Upper lobe of left lung (tissue), 6 donors: ENCODE measurements around the gene JSRP1. TPM values are rescaled to one million over a fixed set of nuclear protein-coding genes. Genes with fewer than 3 reads are reported as not detected.

Experiments
- ATAC-seq, 2 donors: fragments of 200-7000 bp; cut with Tn5 transposase; one replicate each; pipeline ENCODE4 v1.9.1; 2022; ENCODE audit warnings: mild to moderate bottlenecking in 2 of 2, moderate library complexity in 2 of 2; ENCODE audit not compliant: low FRiP score in 2 of 2
- DNase-seq, 2 donors: peaks; one replicate each; pipeline ENCODE4 v3.0.0-alpha.2; 2019 to 2020
- H3K27ac ChIP-seq, 4 donors: fragments of 200-600 bp; sonication (generic); one replicate each; pipeline ENCODE4 v1.5.1; 2016 to 2019
- H3K27me3 ChIP-seq, 4 donors: fragments of 200-600 bp; sonication (generic); one replicate each; pipeline ENCODE4 v1.5.1; 2017 to 2019
- H3K36me3 ChIP-seq, 4 donors: fragments of 200-600 bp; sonication (generic); one replicate each; pipeline ENCODE4 v1.5.1; 2016 to 2019
- H3K4me1 ChIP-seq, 4 donors: fragments of 200-600 bp; sonication (generic); one replicate each; pipeline ENCODE4 v1.5.1; 2018 to 2019
- H3K4me3 ChIP-seq, 4 donors: fragments of 200-600 bp; sonication (generic); one replicate each; pipeline ENCODE4 v1.5.1; 2017 to 2019; ENCODE audit warnings: mild to moderate bottlenecking in 2 of 4, moderate library complexity in 1 of 4
- H3K9me3 ChIP-seq, 4 donors: fragments of 200-600 bp; sonication (generic); one replicate each; pipeline ENCODE4 v1.5.1; 2018 to 2019
- EP300 ChIP-seq, 4 donors: sonication (generic); formaldehyde crosslinking; IDR thresholded peaks; one replicate each; pipeline ENCODE4 v1.5.1; 2017; ENCODE audit warnings: antibody characterized with exemption in 4 of 4, control low read depth in 2 of 4
- POLR2A ChIP-seq, 4 donors: fragments of 450-650 bp; IDR thresholded peaks; one replicate each; pipeline ENCODE4 v1.5.1; 2016 to 2017; ENCODE audit warnings: antibody characterized with exemption in 4 of 4, mild to moderate bottlenecking in 2 of 4
- POLR2AphosphoS5 ChIP-seq, 2 donors: sonication (generic); formaldehyde crosslinking; IDR thresholded peaks; one replicate each; pipeline ENCODE4 v1.5.1; 2017; ENCODE audit warnings: antibody characterized with exemption in 2 of 2
- WGBS, 2 donors: methylation state at CpG; one replicate each; pipeline ENCODE4 v1.1.5; 2017 to 2018; 5-methylcytosine and 5-hydroxymethylcytosine counted together
- total RNA-seq, 6 donors: library from RNA; depleted of rRNA in 4 of 6; stranded (reverse); fragments of >200 nt in 4 of 6; gene quantifications; one replicate each; pipeline versions ENCODE4 v1.1.0 to v1.2.1, GENCODE V29; 2016 to 2021
- TF ChIP-seq, protein P1 (sequence below), 6 experiments: fragments of 450-650 bp in 4 of 6; fragments of 200-600 bp in 2 of 6; sonication (generic) in 2 of 6; IDR thresholded peaks; one replicate each; pipeline ENCODE4 v1.5.1; 2016 to 2019; ENCODE audit warnings: antibody characterized with exemption in 6 of 6
- donor health status: DM: no; HTN: no; CAD: no; lungs with moderate emphysema.
- donor health status: DM: no; HTN: yes; CAD: no; lungs with severe emphysema.

JSRP1 gene
- total RNA-seq, 6 donors from 2014 or later = 1.2 to 3.7 (median 1.7) TPM; not detected in 3

GRCh38 chr19:2247433-2248101, 8.7 kb downstream of the JSRP1 start:
- Histone ChIP-seq H3K27ac (peak overlapping the region in 2 of 4 donors; percentile 1 to 27), H3K4me1 (peaks cover 39 to 51% (median 40%) of the 10 kb centered on the region in 4 donors), H3K4me3 (no peak overlapping the region), H3K36me3 (peaks cover 43 to 62% (median 60%) of the 10 kb centered on the region in 4 donors), H3K9me3 (no peaks in the 10 kb centered on the region), H3K27me3 (peaks cover 0 to 29% (median 27%) of the 10 kb centered on the region in 4 donors)
- peak in 1 of 2 donors; percentile 66 for DNase-seq
- no peak for ATAC-seq
- 93 to 98% methylated on average over 20 to 21 of the region's 28 CpGs for WGBS, 2 donors
- no peak for TF ChIP-seq POLR2A (IDR thresholded peaks at IDR 0.05)
- TF ChIP-seq, protein P1, sequence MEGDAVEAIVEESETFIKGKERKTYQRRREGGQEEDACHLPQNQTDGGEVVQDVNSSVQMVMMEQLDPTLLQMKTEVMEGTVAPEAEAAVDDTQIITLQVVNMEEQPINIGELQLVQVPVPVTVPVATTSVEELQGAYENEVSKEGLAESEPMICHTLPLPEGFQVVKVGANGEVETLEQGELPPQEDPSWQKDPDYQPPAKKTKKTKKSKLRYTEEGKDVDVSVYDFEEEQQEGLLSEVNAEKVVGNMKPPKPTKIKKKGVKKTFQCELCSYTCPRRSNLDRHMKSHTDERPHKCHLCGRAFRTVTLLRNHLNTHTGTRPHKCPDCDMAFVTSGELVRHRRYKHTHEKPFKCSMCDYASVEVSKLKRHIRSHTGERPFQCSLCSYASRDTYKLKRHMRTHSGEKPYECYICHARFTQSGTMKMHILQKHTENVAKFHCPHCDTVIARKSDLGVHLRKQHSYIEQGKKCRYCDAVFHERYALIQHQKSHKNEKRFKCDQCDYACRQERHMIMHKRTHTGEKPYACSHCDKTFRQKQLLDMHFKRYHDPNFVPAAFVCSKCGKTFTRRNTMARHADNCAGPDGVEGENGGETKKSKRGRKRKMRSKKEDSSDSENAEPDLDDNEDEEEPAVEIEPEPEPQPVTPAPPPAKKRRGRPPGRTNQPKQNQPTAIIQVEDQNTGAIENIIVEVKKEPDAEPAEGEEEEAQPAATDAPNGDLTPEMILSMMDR (IDR thresholded peaks at IDR 0.05) = no peak
- no peak for TF ChIP-seq EP300 (IDR thresholded peaks at IDR 0.05)
- no peak for TF ChIP-seq POLR2AphosphoS5 (IDR thresholded peaks at IDR 0.05)

DNA sequence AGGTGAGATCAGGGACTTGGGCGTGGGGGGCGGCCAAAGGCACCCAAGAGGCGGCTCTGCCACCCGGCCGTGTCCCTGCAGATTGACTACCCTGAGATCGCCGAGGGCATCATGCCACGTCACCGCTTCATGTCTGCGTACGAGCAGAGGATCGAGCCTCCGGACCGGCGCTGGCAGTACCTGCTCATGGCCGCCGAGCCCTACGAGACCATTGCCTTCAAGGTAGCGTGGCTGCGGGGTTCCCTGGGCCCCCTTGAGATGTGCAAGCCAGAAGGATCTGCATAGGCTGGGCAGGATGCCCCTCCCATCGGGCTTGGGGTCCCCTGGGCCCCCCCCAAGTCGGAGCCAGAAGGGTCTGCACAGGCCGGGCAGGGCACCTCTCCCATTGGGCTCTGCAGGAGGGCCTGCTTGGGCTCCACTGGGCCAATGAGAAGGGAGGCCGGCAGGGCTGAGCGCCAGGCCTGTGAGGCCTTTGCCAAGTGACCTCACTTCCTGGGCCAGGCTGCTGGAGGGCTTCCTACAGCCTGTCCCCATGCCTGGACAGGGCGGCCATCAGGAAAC, 9.3 kb downstream of the JSRP1 start:
- DNase-seq (peak in 1 of 2 donors; percentile 85), ATAC-seq (peak in 1 of 2 donors; percentile 18)
- Histone ChIP-seq H3K27ac (peak overlapping the region in 1 of 4 donors; percentile 27), H3K36me3 (peaks cover 43 to 67% (median 60%) of the 10 kb centered on the region in 4 donors), H3K27me3 (peaks cover 0 to 22% (median 20%) of the 10 kb centered on the region in 4 donors), H3K4me1 (peaks cover 39 to 51% (median 40%) of the 10 kb centered on the region in 4 donors), H3K4me3 (no peak overlapping the region), H3K9me3 (no peaks in the 10 kb centered on the region)
- 88 to 97% methylated on average over 6 to 26 of the region's 26 CpGs for WGBS, 2 donors
- TF ChIP-seq POLR2A (IDR thresholded peaks at IDR 0.05) (no peak), POLR2AphosphoS5 (IDR thresholded peaks at IDR 0.05) (peak in 1 of 2 donors; percentile 6)

DNA sequence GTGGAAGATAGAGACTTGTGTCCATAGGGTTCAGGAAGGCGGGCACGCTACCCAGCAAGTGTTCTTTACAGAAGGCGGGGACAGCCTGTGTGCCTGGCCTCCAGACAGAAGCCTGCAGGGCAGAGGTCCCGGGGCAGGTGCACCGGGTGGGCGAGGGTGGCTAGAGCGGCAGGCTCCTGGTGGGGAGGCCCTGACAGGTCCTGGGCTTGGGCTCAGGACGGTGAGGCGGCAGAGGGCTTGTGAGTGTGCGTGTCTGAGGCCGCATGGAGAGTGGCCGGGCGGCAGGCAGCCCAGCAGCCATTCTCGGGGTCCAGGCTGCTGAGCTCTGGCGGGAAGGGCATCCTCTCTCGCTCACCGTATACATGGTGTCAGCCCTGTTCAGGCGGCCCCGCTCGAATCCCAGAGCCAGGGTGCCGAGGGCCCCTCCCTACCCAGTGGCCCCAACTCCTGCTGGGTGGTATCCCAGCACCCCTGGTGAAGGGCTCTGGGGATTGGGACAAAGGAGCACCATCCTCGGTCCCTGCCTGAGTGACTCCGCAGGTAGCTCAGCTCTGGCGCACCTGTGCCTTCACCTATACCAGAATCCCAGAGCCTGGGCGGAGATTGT, 10.1 kb downstream of the JSRP1 start:
- H3K36me3 ChIP-seq = peaks cover 43 to 67% (median 60%) of the 10 kb centered on the region in 4 donors
- no peak overlapping the region for H3K27ac ChIP-seq
- H3K27me3 ChIP-seq = peaks cover 0 to 14% (median 14%) of the 10 kb centered on the region in 4 donors
- 90 to 97% methylated on average over 18 to 21 of the region's 25 CpGs for WGBS, 2 donors
- H3K9me3 ChIP-seq = no peaks in the 10 kb centered on the region
- peaks cover 39 to 51% (median 41%) of the 10 kb centered on the region in 4 donors for H3K4me1 ChIP-seq
- H3K4me3 ChIP-seq = no peak overlapping the region
- ATAC-seq = no peak
- TF ChIP-seq POLR2AphosphoS5 (IDR thresholded peaks at IDR 0.05) = no peak
- TF ChIP-seq EP300 (IDR thresholded peaks at IDR 0.05) = no peak
- TF ChIP-seq, protein P1 (IDR thresholded peaks at IDR 0.05) = no peak
- TF ChIP-seq POLR2A (IDR thresholded peaks at IDR 0.05) = no peak
- peak in 1 of 2 donors; percentile 69 for DNase-seq

DNA sequence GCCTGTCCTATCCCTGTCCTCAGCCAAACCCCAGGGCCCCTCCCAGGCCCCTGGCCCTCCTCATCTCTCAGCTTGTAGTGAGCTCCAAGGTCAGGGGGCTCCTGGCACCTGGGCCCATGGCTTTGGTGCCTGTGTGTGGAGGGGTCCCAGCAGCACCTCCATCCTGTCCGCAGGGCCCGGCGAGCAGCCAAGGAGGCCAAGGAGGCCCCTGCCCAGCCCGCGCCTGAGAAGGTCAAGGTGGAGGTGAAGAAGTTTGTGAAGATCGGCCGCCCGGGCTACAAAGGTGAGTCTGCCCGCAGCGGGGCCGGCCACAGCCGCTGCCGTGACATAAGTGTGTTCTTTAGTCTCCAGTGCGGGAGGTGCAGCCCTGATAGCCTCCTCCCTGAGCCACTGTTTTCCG, 10.9 kb downstream of the JSRP1 start:
- Histone ChIP-seq H3K27me3 (peaks cover 0 to 7% (median 5%) of the 10 kb centered on the region in 4 donors), H3K36me3 (peaks cover 43 to 67% (median 60%) of the 10 kb centered on the region in 4 donors), H3K9me3 (no peaks in the 10 kb centered on the region), H3K27ac (no peak overlapping the region), H3K4me1 (peaks cover 39 to 51% (median 41%) of the 10 kb centered on the region in 4 donors), H3K4me3 (no peak overlapping the region)
- TF ChIP-seq POLR2A (IDR thresholded peaks at IDR 0.05) = no peak
- TF ChIP-seq EP300 (IDR thresholded peaks at IDR 0.05) = no peak
- TF ChIP-seq POLR2AphosphoS5 (IDR thresholded peaks at IDR 0.05) = no peak
- TF ChIP-seq, protein P1 (IDR thresholded peaks at IDR 0.05) = no peak
- ATAC-seq (no peak), DNase-seq (peak in 1 of 2 donors; percentile 79)
- WGBS, 2 donors = 96 to 98% methylated on average over 12 to 15 of the region's 15 CpGs

- no peak overlapping the region for H3K4me3 ChIP-seq
- H3K27ac ChIP-seq = no peak overlapping the region
- TF ChIP-seq POLR2A (IDR thresholded peaks at IDR 0.05) (no peak), POLR2AphosphoS5 (IDR thresholded peaks at IDR 0.05) (no peak), EP300 (IDR thresholded peaks at IDR 0.05) (no peak)
- TF ChIP-seq, protein P1 (IDR thresholded peaks at IDR 0.05) = no peak
- DNase-seq (peak in 1 of 2 donors; percentile 77), ATAC-seq (no peak)
- H3K27me3 ChIP-seq = peaks cover 0 to under 1% (median 0%) of the 10 kb centered on the region in 4 donors
- WGBS, 2 donors = 93 to 97% methylated on average over 6 to 15 of the region's 21 CpGs
- H3K9me3 ChIP-seq = no peaks in the 10 kb centered on the region
- peaks cover 43 to 67% (median 60%) of the 10 kb centered on the region in 4 donors for H3K36me3 ChIP-seq
- H3K4me1 ChIP-seq = peaks cover 43 to 53% (median 45%) of the 10 kb centered on the region in 4 donors
Measured at GRCh38 chr19:2244486-2244885, 11.7 kb downstream of the JSRP1 start.
